ENCODE results near the gene MRPL37. TPM values are rescaled to one million over a fixed set of nuclear protein-coding genes. Genes with fewer than 3 reads are reported as not detected.

MRPL37 gene
- total and polyA plus RNA-seq, 2 of the 8 experiments (the other 6 are each of a cell fraction or from before 2014, with no cell fraction given), result 45.5 to 126 TPM

DNA sequence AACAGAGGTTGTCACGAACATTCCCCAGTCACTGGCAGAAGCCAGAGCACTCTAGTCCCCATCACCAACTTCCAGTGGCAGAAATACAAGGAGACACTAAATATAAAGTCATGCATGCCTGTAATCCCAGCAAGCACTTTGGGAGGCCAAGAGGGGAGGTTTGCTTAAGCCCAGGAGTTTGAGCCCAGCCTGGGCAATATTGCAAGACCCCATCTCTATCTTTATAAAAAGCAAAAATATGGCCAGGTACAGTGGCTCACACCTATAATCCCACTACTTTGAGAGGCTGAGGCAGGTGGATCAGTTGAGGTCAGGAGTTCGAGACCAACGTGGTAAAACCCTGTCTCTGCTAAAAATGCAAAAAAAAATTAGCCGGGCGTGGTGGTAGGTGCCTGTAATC is 6.5 kb upstream of the MRPL37 start:
- Histone ChIP-seq H3K79me1 (ENCODE audit: low read depth, low read length) (0 out of 2 replicates have a peak, but pooled peaks cover 2% of the 10 kb centered on the region), H3K9me3 (ENCODE audit: insufficient read depth in 2 of 2, low read depth in 1 of 2, low read length in 1 of 2) (no peaks in the 10 kb centered on the region), H3K56ac (replicated peaks; ENCODE audit: insufficient read length, low read depth, low read length) (no peak overlapping the region), H2AK5ac (ENCODE audit: low read depth, low read length) (no peak overlapping the region), H3K27me3 (replicated peaks in 1 of 4; ENCODE audit: control insufficient read depth in 3 of 4, extremely low read depth in 1 of 4, insufficient read depth in 3 of 4, low read length in 3 of 4) (no peaks in the 10 kb centered on the region), H2BK20ac (ENCODE audit: low read length) (no peak overlapping the region), H4K20me1 (replicated peaks in 1 of 2; ENCODE audit: control insufficient read depth in 1 of 2, insufficient read depth in 2 of 2, low read length in 2 of 2) (peaks cover 0 to 2% of the 10 kb centered on the region in 2 experiments), H3K23me2 (ENCODE audit: low read depth, low read length) (no peaks in the 10 kb centered on the region), H3K18ac (ENCODE audit: extremely low read depth, low read length) (no peak overlapping the region), H3K4me1 (replicated peaks in 1 of 4; ENCODE audit: control insufficient read depth in 3 of 4, insufficient read depth in 4 of 4, low read length in 3 of 4) (no peaks in the 10 kb centered on the region), H3K4me3 (ENCODE audit: extremely low read depth in 1 of 4, insufficient read depth in 2 of 4, low read depth in 3 of 4, low read length in 4 of 4) (no peak overlapping the region), H3K79me2 (ENCODE audit: control insufficient read depth in 1 of 2, insufficient read depth in 2 of 2, low read length in 2 of 2) (no peaks in the 10 kb centered on the region), H2BK12ac (ENCODE audit: low read depth, low read length) (no peak overlapping the region), H4K91ac (replicated peaks; ENCODE audit: insufficient read length, low read length) (no peak overlapping the region), H3K4me2 (ENCODE audit: insufficient read depth in 1 of 2, low read depth in 2 of 2, low read length in 2 of 2) (no peak overlapping the region), H4K5ac (ENCODE audit: insufficient read length, low read depth, low read length) (no peak overlapping the region), H2BK120ac (replicated peaks; ENCODE audit: low read depth, low read length) (no peak overlapping the region), H3K23ac (ENCODE audit: insufficient read length) (no peak overlapping the region), H3K36me3 (ENCODE audit: control insufficient read depth in 2 of 4, insufficient read depth in 4 of 4, low read length in 3 of 4) (peaks cover 0 to 9% (median 5%) of the 10 kb centered on the region in 4 experiments; a peak in 3 of 8 replicates), H3K27ac (ENCODE audit: low read depth, low read length) (no peak overlapping the region), H2AFZ (ENCODE audit: low read length) (no peak overlapping the region), H3K9ac (replicated peaks in 1 of 4; ENCODE audit: extremely low read depth in 1 of 4, low read depth in 3 of 4, low read length in 3 of 4) (no peak overlapping the region), H3K14ac (ENCODE audit: insufficient read length) (no peak overlapping the region), H4K8ac (ENCODE audit: extremely low read depth, insufficient read depth, low read length) (no peak overlapping the region), H2BK15ac (ENCODE audit: low read length) (no peak overlapping the region), H3K4ac (replicated peaks; ENCODE audit: insufficient read length, low read depth, low read length) (no peak overlapping the region), H2BK5ac (ENCODE audit: low read depth, low read length) (no peak overlapping the region)
- 95% methylated on average over 5 of the region's 5 CpGs; no CpG with 5 or more reads in 1 of the 2 experiments for WGBS, 2 experiments (ENCODE audit: extremely low coverage in 1 of 2, insufficient coverage in 1 of 2, insufficient read length in 1 of 2, insufficient replicate concordance in 2 of 2, low coverage in 1 of 2, low lambda C conversion rate in 2 of 2, missing lambda C conversion rate in 1 of 2)
- POLR2A ChIA-PET (ENCODE audit: partially characterized antibody), result no interaction called here
- no peak for TF ChIP-seq HDAC2 (IDR thresholded peaks at IDR 0.05; ENCODE audit: borderline replicate concordance in 1 of 2, low read depth in 2 of 2, low read length in 2 of 2)
- no peak for TF ChIP-seq RBBP5 (IDR thresholded peaks at IDR 0.05; ENCODE audit: borderline replicate concordance, low read depth, low read length)
- no peak for TF ChIP-seq POU5F1 (IDR thresholded peaks at IDR 0.05; ENCODE audit: low read depth, low read length)
- no peak for TF ChIP-seq RAD21 (IDR thresholded peaks at IDR 0.05 in 1 of 2, conservative IDR thresholded peaks at IDR 0.05 in 1 of 2; ENCODE audit: low read depth in 2 of 2, low read length in 2 of 2)
- TF ChIP-seq, protein P1, sequence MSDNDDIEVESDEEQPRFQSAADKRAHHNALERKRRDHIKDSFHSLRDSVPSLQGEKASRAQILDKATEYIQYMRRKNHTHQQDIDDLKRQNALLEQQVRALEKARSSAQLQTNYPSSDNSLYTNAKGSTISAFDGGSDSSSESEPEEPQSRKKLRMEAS (IDR thresholded peaks at IDR 0.05), result no peak
- no peak for TF ChIP-seq CREB1 (IDR thresholded peaks at IDR 0.05)
- no peak for TF ChIP-seq CBX5 (IDR thresholded peaks at IDR 0.05; ENCODE audit: low read depth, low read length)
- no peak for TF ChIP-seq JUND (IDR thresholded peaks at IDR 0.05; ENCODE audit: low read length)
- TF ChIP-seq CHD1 (IDR thresholded peaks at IDR 0.05; ENCODE audit: low read depth, low read length), result no peak
- TF ChIP-seq BRCA1 (IDR thresholded peaks at IDR 0.05; ENCODE audit: low read depth, low read length), result no peak
- DNase-seq (ENCODE audit: low read depth in 1 of 2, low spot score in 2 of 2) (no peak), FAIRE-seq (no peak)
- CTCF ChIA-PET (ENCODE audit: partially characterized antibody), result interaction anchor here (3.5 kb wide), 1 partner anchor 12 kb away, joined by 16 read pairs; no protein-coding TSS in a partner anchor

All from H1 (cell line).